Measurements from ENCODE around the gene PASK. TPM values are rescaled to one million over a fixed set of nuclear protein-coding genes. Genes with fewer than 3 reads are reported as not detected.

The PASK gene
- total RNA-seq, 1 experiment from 2014 or later, result 5.8 TPM

DNA sequence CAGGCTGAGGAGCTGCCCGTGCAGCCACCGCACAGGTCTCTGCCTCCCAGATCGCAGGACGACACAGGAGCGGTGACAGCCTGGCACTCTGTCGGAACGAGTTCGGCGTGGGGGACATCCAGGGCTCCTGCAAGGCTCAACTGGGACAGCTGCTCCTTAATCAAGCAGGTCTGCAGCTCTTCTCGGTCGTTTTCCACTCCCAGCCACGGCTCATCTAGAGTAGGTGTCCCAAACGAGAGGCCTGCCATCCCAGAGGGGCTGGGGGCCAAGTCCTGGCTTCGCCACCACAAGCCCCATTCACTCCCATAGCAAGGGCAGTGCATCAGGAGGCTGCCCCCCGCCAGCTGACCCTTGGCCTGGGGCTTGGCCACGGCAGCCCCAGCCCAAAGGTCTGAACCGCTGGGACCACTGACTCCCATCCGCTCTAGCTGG lies 22.5 kb downstream of the PASK start:
- DNase-seq (ENCODE audit: low read depth), result no peak

DNA sequence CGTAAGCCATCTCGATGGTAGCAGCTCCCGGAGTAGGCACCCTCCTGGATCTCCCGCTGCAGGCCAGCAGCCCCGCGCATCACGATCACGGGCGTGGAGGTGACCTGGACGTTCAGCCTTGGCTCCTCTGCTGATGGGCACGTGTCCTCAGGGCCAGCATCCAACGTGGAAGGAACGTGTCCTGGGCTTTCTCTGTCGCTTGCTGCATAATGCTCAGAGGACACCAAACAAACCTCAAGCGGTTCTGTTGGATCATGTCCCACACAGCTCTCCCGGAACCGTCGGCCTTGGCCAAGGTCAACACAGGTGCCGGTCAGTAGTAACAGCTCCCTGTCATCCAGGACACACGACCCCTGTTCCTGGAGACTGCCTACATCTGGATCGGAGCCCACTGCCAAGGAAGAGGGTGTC lies 23.1 kb downstream of the PASK start:
- no peak for DNase-seq (ENCODE audit: low read depth)

DNA sequence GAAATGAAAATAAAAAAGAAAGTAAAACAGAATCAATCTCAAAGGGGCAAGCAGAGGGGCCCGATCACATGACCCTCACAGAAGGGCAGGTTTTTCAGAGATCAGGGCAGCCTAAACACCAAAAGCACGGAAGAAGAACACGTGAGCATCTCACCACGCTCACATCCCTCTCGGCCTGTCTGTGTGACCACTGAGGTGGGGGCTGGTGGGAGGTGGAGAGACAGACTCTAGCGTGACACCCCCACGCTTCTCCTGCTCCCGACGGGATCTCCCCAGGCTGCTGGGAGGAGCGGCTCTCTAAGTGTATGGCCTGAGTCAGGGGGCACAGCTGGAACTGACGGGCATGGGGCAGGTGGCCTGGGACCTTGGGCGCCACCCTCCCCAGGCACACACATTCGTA lies 23.6 kb downstream of the PASK start:
- DNase-seq (ENCODE audit: low read depth), result no peak

DNA sequence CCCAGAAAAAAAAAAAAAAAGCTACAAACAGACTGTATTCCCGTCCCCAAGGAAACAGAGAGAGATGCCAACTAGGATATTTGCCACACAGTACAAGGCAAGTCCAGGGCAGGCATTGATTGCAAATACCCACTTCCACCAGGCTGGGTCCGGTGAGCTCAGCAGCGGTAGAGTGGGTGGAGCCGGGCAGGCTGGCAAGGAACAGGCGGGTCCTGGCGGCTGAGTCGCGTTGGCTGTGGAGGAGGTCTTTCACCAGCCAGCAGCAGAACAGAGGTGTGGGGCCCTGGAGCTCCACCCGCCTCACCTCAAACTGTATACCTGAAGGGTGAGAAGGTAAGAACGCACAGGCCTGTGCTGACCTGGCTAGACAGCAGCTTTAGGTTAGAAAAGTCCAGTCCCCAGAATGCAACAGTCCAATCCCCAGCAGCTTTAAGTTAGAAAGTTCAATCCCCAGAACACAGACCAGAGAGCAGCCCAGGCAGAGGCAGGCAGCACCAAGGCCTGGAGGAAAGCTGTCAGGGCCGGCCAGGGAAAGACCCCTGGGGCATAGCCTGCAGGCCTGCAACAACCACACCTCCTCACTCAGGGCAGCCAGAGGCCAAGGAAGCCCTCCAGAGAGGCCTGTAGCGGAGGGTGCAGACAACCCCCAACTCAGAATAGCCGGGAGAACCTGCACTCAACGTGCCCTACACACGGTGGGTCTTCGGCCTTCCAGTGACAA lies 25.3 kb downstream of the PASK start:
- no peak for DNase-seq (ENCODE audit: low read depth)

DNA sequence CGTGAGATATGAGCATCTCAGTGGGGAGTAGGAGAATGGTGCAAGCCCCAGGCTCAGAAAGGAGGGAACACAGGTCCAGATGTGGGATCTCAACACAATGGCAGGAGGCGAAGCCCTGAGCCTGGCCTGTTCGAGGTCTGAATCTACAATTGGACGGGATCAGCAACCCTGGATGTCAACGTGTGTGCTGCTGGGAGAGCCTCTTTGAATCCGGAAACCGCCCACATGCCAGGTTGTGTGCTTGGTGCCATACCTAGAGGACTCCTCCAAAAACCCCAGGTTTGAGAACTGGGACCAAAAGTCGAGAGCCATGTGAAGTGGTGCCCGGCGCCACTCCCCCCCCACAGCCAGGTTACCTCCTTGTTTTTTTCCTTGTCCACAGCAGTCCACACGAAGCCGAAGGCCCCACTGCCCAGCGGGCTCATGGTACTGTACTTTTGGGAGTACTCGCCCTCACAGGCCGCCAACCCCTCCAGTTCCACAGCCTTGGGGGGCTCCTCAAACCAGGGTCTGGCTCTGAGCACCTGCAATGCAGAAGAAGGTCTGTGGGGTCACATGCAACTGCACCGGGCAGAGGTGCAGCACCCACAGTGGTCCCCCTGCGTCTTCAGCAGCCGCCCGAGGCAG lies 26.8 kb downstream of the PASK start:
- no peak for DNase-seq (ENCODE audit: low read depth)

DNA sequence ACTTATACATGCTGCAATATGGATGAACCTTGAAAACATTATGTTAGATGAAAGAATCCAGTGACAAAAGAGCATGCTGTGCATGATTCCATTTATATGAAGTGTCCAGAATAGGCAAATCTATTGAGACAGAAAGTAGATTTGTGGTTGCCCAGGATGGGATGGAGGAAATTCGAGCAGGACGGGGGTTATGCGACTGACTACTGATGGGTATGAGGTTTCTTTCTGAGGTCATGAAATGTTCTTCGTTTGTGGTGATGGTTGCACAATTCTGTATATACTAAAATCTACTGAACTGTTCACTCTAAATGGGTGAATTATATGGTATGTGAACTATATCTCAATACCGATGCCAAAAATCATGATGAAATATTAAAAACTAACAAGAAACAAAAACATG lies 28.3 kb downstream of the PASK start:
- no peak for DNase-seq (ENCODE audit: low read depth)

DNA sequence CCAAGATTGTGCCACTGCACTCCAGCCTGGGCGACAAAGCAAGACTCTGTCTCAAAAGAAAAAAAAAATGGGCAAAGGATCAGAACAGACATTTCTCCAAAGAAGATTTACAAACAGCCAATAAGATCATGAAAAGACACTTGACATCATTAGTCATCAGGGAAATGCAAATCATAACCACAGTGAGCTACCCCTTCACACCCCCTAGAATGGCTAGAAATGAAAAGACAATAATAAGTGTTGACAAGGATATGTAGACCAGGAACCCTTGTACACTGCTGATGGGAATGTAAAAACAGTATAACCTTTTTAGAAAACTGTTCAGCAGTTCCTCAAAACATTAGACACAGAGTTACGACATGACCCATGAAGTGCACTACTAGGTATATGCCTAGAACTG lies 28.8 kb downstream of the PASK start:
- no peak for DNase-seq (ENCODE audit: low read depth)

DNA sequence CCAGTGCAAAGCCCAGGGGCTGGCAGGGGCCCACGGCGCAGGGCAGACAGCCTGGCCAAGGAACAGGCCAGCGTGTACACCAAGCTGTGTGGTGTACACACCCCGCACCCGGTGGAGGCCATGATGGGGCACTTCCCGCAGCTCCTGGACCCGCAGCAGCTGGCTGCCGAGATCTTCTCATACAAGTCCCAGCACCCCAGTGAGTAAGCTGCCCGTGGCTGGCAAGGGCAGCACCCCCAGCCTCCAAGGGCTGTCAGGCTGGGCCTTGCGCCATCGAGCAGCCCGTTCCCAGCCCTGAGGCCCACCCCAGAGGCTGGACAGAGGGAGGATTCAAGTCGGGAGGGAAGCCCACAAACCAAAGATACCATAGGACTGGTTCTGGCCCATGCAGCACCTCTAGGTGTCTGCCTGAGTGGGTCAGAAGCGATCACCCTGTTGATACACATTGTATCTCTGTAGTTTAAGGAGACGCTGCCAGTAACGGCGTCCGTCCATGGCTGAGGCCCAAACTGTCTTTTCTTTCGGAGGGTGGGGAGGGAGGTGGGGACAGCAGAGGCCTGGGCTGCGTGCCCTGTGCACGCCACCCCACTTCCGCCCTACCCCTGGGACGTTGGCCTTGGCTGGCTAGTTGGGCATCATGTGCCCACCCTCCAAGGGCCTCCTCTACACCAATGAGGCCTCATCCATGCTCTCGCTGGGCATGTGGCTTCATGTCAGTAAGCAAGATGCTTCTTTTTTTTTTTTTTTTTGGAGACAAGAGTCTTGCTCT lies 30.4 kb downstream of the PASK start:
- DNase-seq (ENCODE audit: low read depth), result no peak

DNA sequence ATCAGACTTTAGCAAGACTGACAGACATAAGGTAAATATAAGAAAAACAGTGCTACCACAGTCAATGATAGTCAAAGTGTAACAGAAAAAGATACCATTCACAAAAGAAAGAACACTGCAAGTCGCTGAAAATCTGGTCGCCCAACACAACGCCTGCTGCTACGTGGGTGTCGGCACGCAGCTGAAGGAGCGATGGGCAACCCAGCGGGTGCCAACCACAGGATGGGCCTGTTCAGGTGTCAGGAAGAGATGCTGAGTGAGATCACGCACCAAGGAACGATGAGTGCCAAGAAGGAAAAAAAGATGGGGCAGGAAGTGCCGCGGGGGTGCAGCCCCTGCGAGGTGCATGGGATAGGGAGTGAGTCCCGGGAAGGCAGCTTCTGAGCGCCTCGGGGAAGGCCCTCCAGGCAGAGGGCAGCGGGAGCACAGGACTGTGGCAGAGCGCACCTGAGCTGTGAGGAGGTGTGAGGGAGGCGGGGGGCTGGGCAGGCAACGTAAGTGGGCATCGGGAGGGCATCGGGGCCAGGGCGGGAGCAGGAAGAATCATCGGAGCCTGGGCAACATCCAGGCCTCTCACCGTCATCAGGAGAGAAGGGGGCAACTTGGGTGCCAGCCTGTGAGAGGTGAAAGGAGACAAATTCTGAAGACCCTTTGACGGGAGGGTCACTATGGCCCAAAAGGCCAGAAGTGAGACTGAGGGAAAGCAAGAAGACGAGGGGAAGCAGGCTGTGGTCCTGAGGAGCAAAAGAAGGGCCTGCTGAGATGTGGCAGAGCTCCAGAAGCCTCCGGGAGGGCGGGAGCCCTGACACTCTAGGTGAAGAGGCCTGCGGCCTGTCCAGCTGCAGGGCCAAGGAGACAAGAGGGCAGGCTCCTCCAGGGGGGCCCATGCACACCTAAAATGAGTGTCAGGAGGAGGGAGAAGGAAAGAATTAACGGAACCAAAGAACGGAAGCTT lies 32.4 kb downstream of the PASK start:
- no peak for DNase-seq (ENCODE audit: low read depth)

DNA sequence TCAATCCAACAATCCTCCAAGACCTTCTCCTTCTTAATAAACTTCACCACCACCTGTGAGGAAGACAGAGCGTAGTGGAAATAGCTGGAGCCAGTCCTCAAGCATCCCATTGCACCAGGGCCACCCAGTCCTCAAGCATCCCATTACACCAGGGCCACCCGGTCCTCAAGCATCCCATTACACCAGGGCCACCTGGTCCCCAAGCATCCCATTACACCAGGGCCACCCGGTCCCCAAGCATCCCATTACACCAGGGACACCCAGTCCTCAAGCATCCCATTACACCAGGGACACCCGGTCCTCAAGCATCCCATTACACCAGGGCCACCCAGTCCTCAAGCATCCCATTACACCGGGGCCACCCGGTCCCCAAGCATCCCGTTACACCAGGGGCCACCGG lies 33.9 kb downstream of the PASK start:
- DNase-seq (ENCODE audit: low read depth), result no peak

DNA sequence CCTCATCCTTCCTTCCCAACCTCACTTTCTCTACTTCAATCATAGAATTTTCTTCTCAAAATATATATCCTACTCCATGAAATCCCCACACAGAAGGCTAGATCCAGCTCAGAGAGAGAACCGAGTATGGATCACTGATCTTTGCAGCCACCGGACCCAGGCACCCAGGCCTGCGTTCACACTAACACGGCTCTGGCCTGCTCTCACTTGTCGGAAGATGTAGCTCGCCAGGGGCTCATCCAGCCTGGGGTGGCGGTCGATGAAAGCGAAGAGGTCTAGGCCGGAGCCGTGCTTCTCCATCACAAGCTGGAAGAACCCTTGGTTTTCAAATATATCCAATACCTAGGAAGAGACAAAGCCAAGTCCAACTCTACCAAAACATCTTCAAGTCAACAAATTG lies 34.4 kb downstream of the PASK start:
- DNase-seq (ENCODE audit: low read depth), result no peak

DNA sequence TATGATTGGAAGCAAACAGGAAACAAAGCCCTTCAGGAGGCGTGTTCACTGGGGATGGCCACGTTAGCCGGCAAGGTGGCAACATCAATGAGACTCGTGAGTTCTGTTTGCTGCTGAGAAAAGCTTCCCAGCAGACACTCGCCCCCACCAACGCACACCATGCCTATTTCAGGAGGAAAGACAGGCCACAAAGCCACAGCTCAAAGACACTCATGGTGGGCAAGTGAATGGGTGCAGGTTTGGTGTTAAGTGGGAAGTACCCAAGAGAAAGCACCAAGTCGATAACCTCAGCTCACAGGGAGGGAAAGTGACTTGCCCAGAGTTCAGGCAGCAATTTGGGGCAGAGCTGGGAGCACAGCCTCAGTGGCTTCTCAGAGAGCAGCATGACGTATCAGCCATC lies 36.7 kb downstream of the PASK start:
- no peak for DNase-seq (ENCODE audit: low read depth)

DNA sequence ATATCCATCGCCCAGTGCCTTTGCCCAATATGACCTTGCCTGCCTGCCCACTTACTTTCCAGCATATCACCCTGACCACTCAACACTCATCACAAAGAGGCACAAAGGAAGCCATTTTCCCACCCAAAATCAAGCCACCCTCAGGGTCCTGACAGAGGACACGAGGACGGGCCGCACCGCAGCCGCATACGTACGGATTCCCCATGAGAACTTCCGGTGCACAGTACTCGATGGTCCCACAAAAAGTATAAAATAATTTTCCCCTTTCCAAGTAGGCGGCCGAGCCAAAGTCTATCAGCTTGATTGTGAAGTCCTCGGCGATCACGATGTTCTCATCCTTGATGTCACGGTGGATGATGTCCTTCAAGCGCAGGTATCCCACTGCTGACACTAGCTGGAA lies 37.2 kb downstream of the PASK start:
- no peak for DNase-seq (ENCODE audit: low read depth)

DNA sequence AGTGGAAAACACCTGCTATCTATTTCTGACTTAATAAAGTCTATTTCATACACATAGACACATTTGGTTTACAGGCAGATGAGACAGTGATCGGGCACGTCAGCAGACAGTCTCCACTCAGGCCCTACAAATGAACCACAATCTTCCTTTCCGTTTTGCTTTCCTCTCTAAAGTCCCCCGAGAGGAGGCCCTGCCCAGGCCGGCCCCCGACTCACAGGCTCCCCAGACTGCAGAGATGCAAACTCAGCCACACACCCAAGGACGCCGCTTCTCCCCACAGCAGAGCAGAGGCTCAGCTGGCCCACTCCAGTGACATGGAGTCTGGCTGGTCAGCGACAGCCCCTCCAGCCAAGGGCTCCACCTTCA lies 37.8 kb downstream of the PASK start:
- no peak for DNase-seq (ENCODE audit: low read depth)

DNA sequence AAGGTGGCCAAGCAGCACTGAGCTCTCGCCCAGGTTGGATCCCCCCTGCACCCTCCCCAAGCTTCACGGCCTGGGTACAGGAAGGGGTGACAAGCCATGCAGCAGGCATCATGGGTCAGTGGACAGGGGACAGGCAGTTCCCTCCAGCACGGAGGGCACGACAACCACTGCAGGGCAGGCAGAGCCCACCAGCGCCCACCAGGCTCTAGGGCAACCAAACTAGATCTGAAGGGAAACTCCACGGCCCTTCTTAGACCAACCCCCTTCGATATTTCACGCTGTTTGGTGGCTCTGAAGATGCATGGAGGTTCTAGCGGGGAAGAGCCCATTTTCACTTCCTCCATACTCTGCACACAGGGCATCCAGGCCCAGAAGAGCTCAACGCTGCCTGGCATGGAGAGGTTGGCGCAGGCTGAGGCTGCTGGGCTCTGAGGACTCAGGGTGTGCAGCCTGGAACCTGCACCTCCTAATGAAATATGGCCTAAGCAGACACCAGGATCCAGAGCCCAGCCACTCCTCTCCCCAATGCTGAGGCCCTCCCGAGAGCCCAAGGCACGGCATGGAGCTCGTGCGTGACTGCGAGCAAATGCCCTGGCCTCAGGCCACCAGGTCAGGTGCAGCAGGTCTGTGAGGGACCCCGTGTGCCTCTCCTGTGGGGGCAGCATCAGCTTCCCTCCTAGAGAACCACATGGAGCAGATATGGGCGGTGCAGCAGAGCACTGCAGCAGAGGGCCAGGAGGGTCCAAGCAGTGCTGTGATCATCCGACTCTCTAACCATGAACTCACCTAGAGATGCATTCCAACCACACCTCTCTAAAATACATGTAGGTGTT lies 38.4 kb downstream of the PASK start:
- no peak for DNase-seq (ENCODE audit: low read depth)

DNA sequence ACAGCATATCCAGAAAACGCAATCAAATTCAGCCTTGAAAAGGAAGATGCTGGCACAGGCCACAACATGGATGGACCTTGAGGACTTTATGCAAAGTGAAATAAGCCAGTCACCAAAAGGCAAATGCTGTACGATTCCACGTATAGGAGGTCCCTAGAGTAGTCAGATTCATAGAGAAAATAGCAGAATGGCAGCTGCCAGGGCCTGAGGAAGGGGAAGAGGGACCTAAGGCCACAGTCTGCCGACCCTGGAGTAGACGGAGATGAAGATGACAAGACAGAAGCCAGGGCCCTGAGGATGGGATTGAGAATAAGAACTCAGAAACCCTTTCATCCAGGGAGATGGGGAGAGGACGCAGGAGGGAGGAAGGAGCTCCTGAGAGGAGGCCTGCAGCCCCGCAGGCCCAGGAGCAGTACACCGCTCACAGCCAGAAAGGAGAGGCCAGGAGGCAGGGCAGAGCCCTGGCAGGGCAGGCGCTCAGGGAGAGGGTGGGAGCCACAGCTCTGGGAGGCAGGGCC lies 39.1 kb downstream of the PASK start:
- no peak for DNase-seq (ENCODE audit: low read depth)

DNA sequence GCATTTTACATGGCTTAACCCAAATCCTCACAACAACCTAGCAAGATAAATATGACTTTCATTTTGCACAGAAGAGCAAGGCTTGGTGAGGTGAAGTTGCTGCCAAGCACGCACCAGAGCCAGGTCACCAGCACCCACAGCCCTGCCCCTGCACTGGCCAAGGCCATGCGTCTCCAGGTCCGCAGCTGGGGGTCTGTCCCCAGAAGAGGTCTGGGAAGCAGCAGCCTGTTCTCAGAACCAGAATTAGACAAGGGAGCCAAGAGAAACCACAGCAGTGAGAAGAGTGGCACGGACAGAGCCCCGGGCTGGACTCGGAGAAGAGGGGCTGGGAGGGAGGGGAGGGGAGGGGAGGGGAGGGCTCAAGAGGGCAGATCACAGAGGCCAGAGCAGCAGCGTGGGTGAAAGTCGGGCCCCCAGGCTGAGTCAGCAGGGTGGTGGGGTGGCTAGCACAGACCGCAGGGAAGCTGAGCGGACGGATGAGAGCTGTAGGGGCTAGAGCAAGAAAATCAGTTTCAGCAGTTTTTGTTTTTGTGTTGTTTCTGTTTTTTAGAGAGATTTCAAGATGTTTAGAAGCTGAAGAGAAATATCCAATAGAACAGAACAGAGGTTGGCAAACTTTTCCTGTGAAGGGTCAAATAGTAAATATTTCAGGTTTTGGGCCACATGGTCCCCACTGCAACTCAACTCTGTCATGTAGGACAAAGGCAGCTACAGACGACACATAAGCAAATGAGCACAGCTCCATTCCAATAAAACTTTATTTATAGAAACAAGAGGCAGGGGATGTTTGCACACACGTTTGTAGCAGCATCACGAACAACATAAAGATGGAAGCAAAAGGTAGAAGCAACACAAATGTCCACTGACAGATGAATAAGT lies 39.8 kb downstream of the PASK start:
- no peak for DNase-seq (ENCODE audit: low read depth)

DNA sequence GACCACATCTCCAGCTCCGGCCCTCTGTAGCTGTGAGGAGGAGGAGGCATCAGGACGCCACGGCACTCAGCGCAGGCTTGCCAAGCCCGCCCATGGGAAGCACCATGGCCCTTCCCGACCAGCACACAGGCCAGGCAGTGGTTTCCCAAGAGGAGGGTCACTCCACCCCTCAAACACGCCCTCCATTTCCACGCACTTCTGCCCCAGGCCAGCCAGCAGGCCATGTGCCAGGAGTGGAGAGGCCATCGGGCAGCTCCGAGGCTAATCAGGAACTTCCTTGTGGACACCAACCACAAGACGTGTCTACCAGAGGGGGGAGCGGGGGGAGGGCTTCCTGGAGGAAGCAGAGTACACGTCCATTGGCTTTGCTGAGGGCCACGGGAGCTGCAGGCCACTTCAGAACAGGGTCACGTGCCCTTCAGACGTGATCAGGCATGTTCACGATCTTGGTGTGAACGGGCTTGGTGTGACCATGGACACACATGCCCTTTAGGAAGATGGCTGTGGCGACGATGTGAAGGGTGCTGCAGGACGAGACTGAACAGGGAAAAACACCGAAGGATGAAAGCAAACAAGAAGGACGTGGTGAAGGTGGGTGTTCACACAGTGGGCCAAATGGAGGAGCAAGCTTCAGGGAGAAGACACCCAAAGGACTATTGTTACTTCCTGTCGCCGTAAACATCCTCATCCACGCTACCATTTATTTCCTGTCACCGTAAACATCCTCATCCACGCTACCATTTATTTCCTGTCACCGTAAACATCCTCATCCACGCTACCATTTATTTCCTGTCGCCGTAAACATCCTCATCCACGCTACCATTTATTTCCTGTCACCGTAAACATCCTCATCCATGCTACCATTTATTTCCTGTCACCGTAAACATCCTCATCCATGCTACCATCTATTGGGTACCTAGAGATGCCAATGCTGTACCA lies 40.7 kb downstream of the PASK start:
- no peak for DNase-seq (ENCODE audit: low read depth)

All from M059J (cell line).